Fibroblast of the conjunctiva (primary cell): ENCODE results near the gene TYMS.
A peak's percentile ranks its signal among the peaks of the same experiment; 100 is the strongest.

ENCODE experiments used
- DNase-seq: peaks from one replicate; pipeline ENCODE4 v3.0.0-alpha.2; 2010; ENCODE audit warnings: low read depth

Gene TYMS

DNA sequence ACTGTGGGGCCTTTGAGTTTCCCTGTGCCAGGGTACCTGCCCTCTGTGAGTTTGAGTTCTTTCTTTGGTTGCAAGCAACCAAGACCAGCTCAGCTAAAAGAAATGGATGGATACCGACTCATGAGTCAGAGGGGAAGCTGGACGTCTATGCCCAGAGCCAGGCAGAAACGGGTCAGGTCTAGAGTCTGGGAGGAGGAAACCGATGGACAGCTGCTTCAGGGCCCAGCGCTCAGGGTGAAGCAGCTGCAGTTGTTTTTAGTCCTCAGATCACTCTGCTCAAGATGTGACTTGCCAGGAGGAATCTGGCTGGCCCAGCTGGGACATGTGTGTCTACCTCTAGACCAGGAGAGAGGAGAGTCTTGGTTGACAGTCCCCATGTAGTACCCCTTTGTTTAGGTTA lies 10.1 kb upstream of the TYMS start:
- DNase-seq = no peak

GRCh38 chr18:649341-649740 lies 8.1 kb upstream of the TYMS start:
- no peak for DNase-seq

DNA sequence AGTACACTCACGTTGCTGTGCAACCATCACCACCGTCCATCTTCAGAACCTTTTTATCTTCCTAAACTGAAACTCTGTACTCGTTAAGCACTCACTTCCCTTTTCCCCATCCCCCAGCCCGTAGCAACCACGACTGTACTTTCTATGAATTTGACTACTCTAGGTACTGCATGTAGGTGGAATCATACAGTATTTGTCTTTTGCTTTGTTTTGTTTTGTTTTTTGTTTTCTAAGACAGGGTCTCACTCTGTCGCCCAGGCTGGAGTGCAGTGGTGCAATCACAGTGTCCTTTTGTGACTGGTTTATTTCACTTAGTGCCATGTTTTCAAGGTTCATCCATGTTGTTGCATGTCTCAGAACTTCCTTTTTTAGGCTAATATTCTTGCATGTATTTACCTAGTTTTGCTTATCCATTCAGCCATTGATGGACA lies 7.0 kb upstream of the TYMS start:
- no peak for DNase-seq

DNA sequence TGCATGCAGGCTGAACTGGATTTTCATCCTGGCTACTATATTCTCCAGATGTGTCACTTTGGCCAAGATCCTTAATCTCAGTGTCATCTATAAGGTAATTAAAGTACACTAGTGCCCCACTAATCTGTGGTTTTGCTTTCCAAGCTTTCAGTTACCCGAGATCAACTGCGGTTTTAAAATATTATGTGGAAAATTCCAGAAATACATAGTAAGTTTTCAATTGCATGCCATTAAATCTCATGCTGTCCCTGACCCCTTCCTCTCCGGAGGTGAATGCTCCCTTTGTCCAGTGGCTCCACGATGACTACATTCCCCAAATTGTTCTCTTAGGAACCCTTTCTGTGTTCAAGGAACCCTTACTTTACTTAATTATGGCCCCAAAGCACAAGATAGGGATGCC lies 5.3 kb upstream of the TYMS start:
- DNase-seq = no peak

GRCh38 chr18:653512-653911 lies 3.9 kb upstream of the TYMS start:
- DNase-seq = no peak

- DNase-seq = no peak
These were observed 2.9 kb upstream of the TYMS start for GRCh38 chr18:654601-655000.

- DNase-seq = no peak
These were observed 2.0 kb upstream of the TYMS start for GRCh38 chr18:655445-655844.

DNA sequence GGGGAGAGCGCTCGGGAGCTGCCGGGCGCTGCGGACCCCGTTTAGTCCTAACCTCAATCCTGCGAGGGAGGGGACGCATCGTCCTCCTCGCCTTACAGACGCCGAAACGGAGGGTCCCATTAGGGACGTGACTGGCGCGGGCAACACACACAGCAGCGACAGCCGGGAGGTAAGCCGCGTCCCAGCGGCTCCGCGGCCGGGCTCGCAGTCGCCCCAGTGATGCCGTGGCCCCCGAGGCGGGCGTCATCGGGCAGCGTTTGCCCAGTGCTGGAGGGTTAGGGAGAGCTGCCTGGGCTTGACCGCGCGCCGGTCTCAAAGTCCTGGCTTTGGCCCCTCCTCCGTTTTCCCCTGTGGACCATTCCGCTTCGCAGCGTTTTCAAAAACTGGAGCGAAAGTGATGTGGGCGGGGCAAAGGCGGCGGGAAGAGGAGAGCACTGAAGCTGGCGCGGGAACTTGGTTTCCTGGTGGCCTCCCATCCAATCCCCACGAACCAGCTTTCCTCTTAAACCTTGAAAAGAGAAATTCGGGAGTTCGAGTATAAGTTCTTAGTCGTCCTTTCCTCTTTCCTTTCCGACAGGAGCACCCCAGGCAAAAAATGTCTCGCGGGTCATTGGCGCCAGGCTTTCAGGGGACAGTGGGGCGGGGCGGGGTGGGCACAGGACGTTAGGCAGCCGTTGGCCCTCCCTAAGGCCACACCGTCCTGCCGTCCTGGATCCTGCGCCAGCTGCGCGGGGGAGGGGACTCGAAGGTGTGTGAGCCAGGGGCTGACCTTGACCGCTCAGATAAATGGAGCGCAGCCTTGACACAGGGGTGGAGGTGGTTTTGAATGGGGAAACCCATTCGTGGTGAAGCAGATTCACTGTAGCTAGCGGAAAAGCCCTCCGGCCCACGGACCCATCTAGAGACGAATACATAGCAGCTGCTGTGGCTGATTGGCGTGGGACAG lies 821 bp downstream of the TYMS start:
- DNase-seq = peak; percentile 75

DNA sequence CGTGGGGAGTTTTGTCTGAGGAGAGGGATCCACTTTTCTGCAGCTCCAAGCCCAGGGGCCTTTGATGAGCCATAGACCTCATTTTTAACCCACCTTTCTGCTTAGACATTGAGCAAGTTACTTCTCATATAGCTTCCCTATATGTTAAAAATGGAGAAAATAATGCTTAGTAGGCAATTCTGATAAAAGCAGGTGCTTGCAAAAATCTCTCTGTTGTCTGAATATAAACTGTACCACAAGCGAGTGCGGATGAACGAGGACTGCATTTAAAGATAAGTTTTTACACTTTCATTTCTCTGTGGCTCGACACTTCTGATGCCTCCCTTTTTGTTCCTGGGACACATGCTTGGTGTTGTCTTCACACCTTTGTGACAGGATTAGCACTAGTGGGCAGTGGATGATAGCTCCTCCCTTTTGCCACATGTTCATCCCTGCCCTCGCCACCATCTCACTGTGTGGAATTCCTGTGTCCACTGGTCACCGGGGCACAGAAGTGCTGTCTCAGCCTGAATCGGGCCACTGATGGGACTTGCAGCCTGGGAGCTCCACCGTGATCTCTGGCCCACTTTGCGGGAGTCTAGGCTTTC lies 1.6 kb downstream of the TYMS start:
- no peak for DNase-seq

- no peak for DNase-seq
These were observed 2.1 kb downstream of the TYMS start for GRCh38 chr18:659597-659996.

DNA sequence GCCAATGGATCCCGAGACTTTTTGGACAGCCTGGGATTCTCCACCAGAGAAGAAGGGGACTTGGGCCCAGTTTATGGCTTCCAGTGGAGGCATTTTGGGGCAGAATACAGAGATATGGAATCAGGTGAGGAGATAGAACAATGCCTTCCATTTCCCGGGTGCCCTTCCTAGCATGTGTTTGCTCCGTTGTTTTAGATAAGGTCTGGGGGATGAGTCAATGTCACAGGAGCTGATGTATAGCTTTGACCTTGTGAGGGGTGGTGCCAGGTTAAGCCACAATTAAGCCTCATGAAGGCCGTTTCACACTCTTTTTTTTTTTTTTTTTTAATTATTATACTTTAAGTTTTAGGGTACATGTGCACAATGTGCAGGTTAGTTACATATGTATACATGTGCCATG lies 4.7 kb downstream of the TYMS start:
- DNase-seq = no peak

DNA sequence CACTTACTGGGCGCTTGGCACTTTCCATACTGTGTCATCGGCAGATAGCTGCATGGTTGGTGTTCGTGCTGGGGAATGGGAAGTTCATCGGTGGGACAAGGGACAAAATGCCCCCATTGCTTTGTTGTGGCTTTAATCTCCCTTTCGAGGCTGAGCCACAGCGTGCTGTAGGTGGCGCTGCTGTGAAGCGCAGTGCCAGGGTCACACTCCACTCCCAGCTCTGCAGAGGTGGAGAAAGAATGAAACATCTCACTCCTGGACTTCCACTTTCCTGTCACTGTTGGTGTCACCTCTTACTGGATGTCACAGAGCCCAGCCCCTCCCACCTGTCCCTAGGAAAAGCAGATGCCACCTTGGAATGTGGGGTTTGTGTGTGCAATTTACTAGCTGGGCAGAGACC lies 8.7 kb downstream of the TYMS start:
- no peak for DNase-seq

DNA sequence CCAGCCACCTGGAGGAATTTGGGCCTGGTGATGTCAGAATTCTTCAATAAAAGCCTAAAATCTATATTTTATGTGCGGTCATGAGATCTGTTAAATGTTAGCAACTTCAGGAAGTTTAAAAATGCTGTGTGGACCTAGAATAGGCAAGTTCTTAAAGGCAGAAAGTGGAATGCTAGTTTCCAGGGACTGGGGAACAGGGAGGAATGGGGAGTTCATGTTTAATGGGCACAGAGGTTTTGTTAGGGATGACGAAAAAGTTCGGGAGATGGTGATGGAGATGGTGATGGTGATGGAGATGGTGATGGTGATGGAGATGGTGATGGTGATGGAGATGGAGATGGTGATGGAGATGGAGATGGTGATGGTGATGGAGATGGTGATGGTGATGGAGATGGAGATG lies 9.2 kb downstream of the TYMS start:
- no peak for DNase-seq

GRCh38 chr18:668260-668659 lies 10.8 kb downstream of the TYMS start:
- no peak for DNase-seq

GRCh38 chr18:669077-669476 lies 11.6 kb downstream of the TYMS start:
- DNase-seq = no peak

GRCh38 chr18:670522-670921 lies 13.1 kb downstream of the TYMS start:
- DNase-seq = no peak

DNA sequence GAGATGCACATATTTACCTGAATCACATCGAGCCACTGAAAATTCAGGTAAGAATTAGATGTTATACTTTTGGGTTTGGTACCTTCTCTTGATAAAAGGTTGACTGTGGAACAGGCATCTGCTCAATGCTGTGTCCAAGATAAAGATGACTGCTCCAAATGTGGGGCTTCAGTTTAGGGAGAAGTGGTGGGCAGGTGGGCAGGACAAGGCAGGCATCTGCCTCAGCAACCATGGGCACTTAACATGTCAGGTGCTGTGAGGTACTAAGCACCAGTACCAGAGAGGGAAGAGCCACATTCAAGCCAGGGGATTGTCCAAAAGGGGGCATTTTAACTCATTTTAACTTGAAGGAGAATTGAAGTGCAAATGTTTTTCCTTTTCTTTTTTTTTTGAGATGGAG lies 14.0 kb downstream of the TYMS start:
- no peak for DNase-seq

GRCh38 chr18:673317-673716 lies 15.9 kb downstream of the TYMS start:
- no peak for DNase-seq

- no peak for DNase-seq
These were observed 16.3 kb downstream of the TYMS start for GRCh38 chr18:673769-674168.

GRCh38 chr18:675307-675706 lies 17.9 kb downstream of the TYMS start:
- DNase-seq = no peak

GRCh38 chr18:676069-676468 lies 18.6 kb downstream of the TYMS start:
- no peak for DNase-seq

GRCh38 chr18:676736-677135 lies 19.3 kb downstream of the TYMS start:
- no peak for DNase-seq

DNA sequence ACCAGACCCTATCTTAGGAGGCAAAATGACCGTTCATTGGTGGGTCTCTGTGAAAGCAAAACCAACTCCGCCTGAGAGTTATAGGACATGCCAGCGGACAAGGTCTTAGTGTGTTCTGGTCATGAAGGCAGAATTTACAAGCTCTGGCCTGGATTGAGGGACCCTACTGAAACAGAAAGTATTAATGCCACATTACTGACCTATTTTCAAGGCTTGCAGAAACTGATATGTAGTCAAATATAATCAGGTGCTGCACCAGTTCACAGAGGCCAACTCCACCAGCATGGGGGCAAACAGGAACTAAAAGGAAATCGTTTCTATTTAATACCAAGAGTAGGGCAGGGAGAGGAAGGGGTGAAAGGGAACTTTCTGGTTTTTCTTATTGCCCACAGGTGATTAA lies 19.7 kb downstream of the TYMS start:
- DNase-seq = no peak

GRCh38 chr18:677951-678381 lies 20.5 kb downstream of the TYMS start:
- no peak for DNase-seq
